ENCODE results near the gene GIT2.

- no peak for TF ChIP-seq POLR2A (IDR thresholded peaks at IDR 0.05)
- no peak for TF ChIP-seq CTCF (IDR thresholded peaks at IDR 0.05)
- TF ChIP-seq EP300 (IDR thresholded peaks at IDR 0.05) = no peak
These were observed 95.2 kb downstream of the GIT2 start for GRCh38 chr12:109900752-109901580.
